ENCODE results near the gene ACYP1. TPM values are rescaled to one million over a fixed set of nuclear protein-coding genes. Genes with fewer than 3 reads are reported as not detected.

The ACYP1 gene
- total RNA-seq, 1 donor from 2014 or later: 14.1 TPM

GRCh38 chr14:75040959-75041358 is 22.9 kb downstream of the ACYP1 start:
- DNase-seq (ENCODE audit: low spot score): no peak

- DNase-seq (ENCODE audit: low spot score): no peak
Measured at GRCh38 chr14:75040507-75040906, 23.3 kb downstream of the ACYP1 start.

- no peak for DNase-seq (ENCODE audit: low spot score)
Measured at GRCh38 chr14:75032939-75033338, 30.9 kb downstream of the ACYP1 start.

- DNase-seq (ENCODE audit: low spot score): no peak
Measured at GRCh38 chr14:75030147-75030546, 33.7 kb downstream of the ACYP1 start.

GRCh38 chr14:75025876-75026275 is 37.9 kb downstream of the ACYP1 start:
- DNase-seq (ENCODE audit: low spot score): no peak

GRCh38 chr14:75025082-75025481 is 38.7 kb downstream of the ACYP1 start:
- DNase-seq (ENCODE audit: low spot score): no peak

- no peak for DNase-seq (ENCODE audit: low spot score)
Measured at GRCh38 chr14:75023108-75023507, 40.7 kb downstream of the ACYP1 start.

GRCh38 chr14:75022655-75023054 is 41.2 kb downstream of the ACYP1 start:
- no peak for DNase-seq (ENCODE audit: low spot score)

- DNase-seq (ENCODE audit: low spot score): no peak
Measured at GRCh38 chr14:75018694-75019093, 45.1 kb downstream of the ACYP1 start.

GRCh38 chr14:75016815-75017214 is 47.0 kb downstream of the ACYP1 start:
- DNase-seq (ENCODE audit: low spot score): no peak

- no peak for DNase-seq (ENCODE audit: low spot score)
Measured at GRCh38 chr14:75015496-75015895, 48.3 kb downstream of the ACYP1 start.

GRCh38 chr14:75013290-75013689 is 50.5 kb downstream of the ACYP1 start:
- DNase-seq (ENCODE audit: low spot score): no peak

- DNase-seq (ENCODE audit: low spot score): no peak
Measured at GRCh38 chr14:75011356-75011994, 52.3 kb downstream of the ACYP1 start.

GRCh38 chr14:75010472-75011093 is 53.2 kb downstream of the ACYP1 start:
- DNase-seq (ENCODE audit: low spot score): no peak

GRCh38 chr14:75009176-75009575 is 54.6 kb downstream of the ACYP1 start:
- no peak for DNase-seq (ENCODE audit: low spot score)

GRCh38 chr14:75005357-75005756 is 58.5 kb downstream of the ACYP1 start:
- no peak for DNase-seq (ENCODE audit: low spot score)

GRCh38 chr14:75003250-75004027 is 60.4 kb downstream of the ACYP1 start:
- no peak for DNase-seq (ENCODE audit: low spot score)

Other genes with a start within 250 kb of the ACYP1 start
- gene PROX2, start 187.9 kb downstream of the ACYP1 start, total RNA-seq: 0.13 TPM
- 81.3 TPM for gene DLST, start 182.1 kb downstream of the ACYP1 start, total RNA-seq
- gene RPS6KL1, start 140.8 kb downstream of the ACYP1 start, total RNA-seq: 10.7 TPM
- gene PGF, start 108.4 kb downstream of the ACYP1 start, total RNA-seq: 4.4 TPM
- 39.2 TPM for gene EIF2B2, start 61.1 kb downstream of the ACYP1 start, total RNA-seq
- gene MLH3, start 12.6 kb downstream of the ACYP1 start, total RNA-seq: 44.2 TPM
- 3.0 TPM for gene ZC2HC1C, start 5.6 kb upstream of the ACYP1 start, total RNA-seq
- 89.2 TPM for gene NEK9, start 63.0 kb upstream of the ACYP1 start, total RNA-seq
- gene TMED10, start 112.6 kb upstream of the ACYP1 start, total RNA-seq: 394 TPM
- gene FOS, start 214.8 kb upstream of the ACYP1 start, total RNA-seq: 158 TPM

All from ureter (tissue), 1 donor.